K562 (cell line): ENCODE data around the gene RNF227. TPM values are rescaled to one million over a fixed set of nuclear protein-coding genes. Genes with fewer than 3 reads are reported as not detected.

Source experiments
- CREM ChIP-seq: IDR thresholded peaks from 2 replicates; pipeline ENCODE4 v1.6.1; 2014; ENCODE audit warnings: antibody characterized with exemption, low read depth
- ILF3 ChIP-seq: fragments of 450-650 bp; IDR thresholded peaks from 2 replicates; pipeline ENCODE4 v1.6.1; 2018; ENCODE audit warnings: antibody characterized with exemption, mild to moderate bottlenecking, moderate library complexity, borderline replicate concordance
- ILK ChIP-seq: fragments of 450-650 bp; IDR thresholded peaks from 2 replicates; pipeline ENCODE4 v1.6.1; 2016; ENCODE audit warnings: missing genetic modification characterization, low read depth, mild to moderate bottlenecking, missing compliant biosample characterization, moderate library complexity, borderline replicate concordance
- LEF1 ChIP-seq: fragments of 450-650 bp; IDR thresholded peaks from 2 replicates; pipeline ENCODE4 v1.6.1; 2016; ENCODE audit warnings: mild to moderate bottlenecking
- MAZ ChIP-seq, 2 experiments: fragments of 450-650 bp in 1 of 2; sonication (generic) in 1 of 2; formaldehyde crosslinking; IDR thresholded peaks in 1 of 2; conservative IDR thresholded peaks in 1 of 2; 2 replicates each; pipeline versions ENCODE4 v1.4.0 to v1.5.0; 2020; ENCODE audit warnings: mild to moderate bottlenecking in 1 of 2, missing genetic modification reagents in 1 of 2
- PML ChIP-seq: IDR thresholded peaks from 2 replicates; pipeline ENCODE4 v1.6.1; 2012; ENCODE audit warnings: low read length, inconsistent platforms
- RBM25 ChIP-seq: fragments of 200-400 bp; formaldehyde crosslinking; IDR thresholded peaks from 2 replicates; pipeline ENCODE4 v1.6.1; 2018; ENCODE audit warnings: low read length, low read depth, moderate library complexity; ENCODE audit not compliant: severe bottlenecking
- RBM39 ChIP-seq: fragments of 200-400 bp; formaldehyde crosslinking; optimal IDR thresholded peaks from 2 replicates; pipeline ENCODE3; 2018; ENCODE audit warnings: low read depth, low read length
- SMAD1 ChIP-seq: fragments of 150-350 bp; IDR thresholded peaks from 2 replicates; pipeline ENCODE4 v1.6.1; 2014; ENCODE audit warnings: low read length, low read depth; ENCODE audit not compliant: partially characterized antibody
- TBL1XR1 ChIP-seq, 2 experiments: IDR thresholded peaks; 2 replicates each; pipeline ENCODE4 v1.6.1; 2012; ENCODE audit warnings: improper control_type of control experiment in 2 of 2, low read length in 2 of 2, mild to moderate bottlenecking in 1 of 2
- TRIM24 ChIP-seq, 2 experiments: fragments of 450-650 bp; IDR thresholded peaks; 2 replicates each; pipeline ENCODE4 v1.6.1; 2016
- ZBTB11 ChIP-seq, 3 experiments: fragments of 200-800 bp in 1 of 3; fragments of 250-450 bp in 1 of 3; fragments of 450-650 bp in 1 of 3; sonication (Bioruptor Pico) in 1 of 3; sonication (Bioruptor generic) in 1 of 3; formaldehyde crosslinking in 1 of 3; IDR thresholded peaks; 2 replicates each; pipeline versions ENCODE4 v1.6.1 to v1.8.0; 2016 to 2022; ENCODE audit warnings: mild to moderate bottlenecking in 2 of 3, missing genetic modification characterization in 2 of 3, missing compliant biosample characterization in 1 of 3, moderate library complexity in 1 of 3
- ZBTB43 ChIP-seq: sonication (generic); formaldehyde crosslinking; IDR thresholded peaks from 2 replicates; pipeline ENCODE4 v1.8.0; 2023; ENCODE audit warnings: mild to moderate bottlenecking, missing genetic modification reagents
- ZNF239 ChIP-seq: fragments of 250-450 bp; sonication (Bioruptor Pico); IDR thresholded peaks from 2 replicates; pipeline ENCODE4 v1.4.0; 2020; ENCODE audit warnings: mild to moderate bottlenecking
- ZNF395 ChIP-seq: fragments of 200-800 bp; sonication (Bioruptor generic); IDR thresholded peaks from 2 replicates; pipeline ENCODE4 v1.6.1; 2017; ENCODE audit warnings: missing genetic modification characterization, missing compliant biosample characterization
- ZNF518B ChIP-seq: fragments of 250-450 bp; sonication (Bioruptor Pico); IDR thresholded peaks from 2 replicates; pipeline ENCODE4 v1.5.0; 2021; ENCODE audit warnings: mild to moderate bottlenecking, moderate library complexity
- polyA plus RNA-seq, 8 experiments: library from polyadenylated mRNA; depleted of rRNA in 4 of 8; stranded (reverse) in 5 of 8; unstranded in 3 of 8; fragments of >200 nt; fragmentation: Nextera tagmentation in 2 of 8; fragmentation: Illumina TruSeq in 1 of 8; extraction: Ambion mirVana in 2 of 8; extraction: Trizol in 1 of 8; gene quantifications; 2 replicates each; pipeline versions ENCODE4 v1.2.1 to v1.2.3, GENCODE V29; 2011 to 2014; ENCODE audit warnings: inconsistent platforms in 1 of 8, missing spikeins in 1 of 8
- total RNA-seq, 7 experiments: library from RNA; depleted of rRNA in 6 of 7; stranded (reverse); fragments of >200 nt in 6 of 7; fragmentation: Illumina TruSeq in 2 of 7; extraction: Trizol in 2 of 7; gene quantifications; 2 replicates each; pipeline versions ENCODE4 v1.2.1 to v1.2.3, GENCODE V29; 2011 to 2021; ENCODE audit warnings: low replicate concordance in 1 of 7

Gene RNF227
- total and polyA plus RNA-seq, 9 of the 15 experiments (the other 6 are each of a cell fraction or from before 2014, with no cell fraction given), result 1.1 to 6.7 (median 2.3) TPM

GRCh38 chr17:7931709-7932482, 15.8 kb upstream of the RNF227 start, which contains the start of the genes CNTROB and TRAPPC1 (continued):
- TF ChIP-seq ZBTB43 (CRISPR knock-in tag) (no peak), ILK (tag) (no peak), LEF1 (no peak), CREM (peak; percentile 95), ZNF239 (CRISPR knock-in tag) (no peak), TRIM24 (IDR thresholded peaks at IDR 0.05) (no peak), PML (peak; percentile 34; the same call in 1 of the 2 replicates), RBM25 (no peak), ZNF518B (CRISPR knock-in tag) (no peak), MAZ (CRISPR knock-in tag; conservative IDR thresholded peaks at IDR 0.05 in 1 of 2, IDR thresholded peaks at IDR 0.05 in 1 of 2) (peak; percentile 36 to 69; a peak in 3 of 4 replicates), RBM39 (no peak), ILF3 (no peak), SMAD1 (peak; percentile 38), TBL1XR1 (IDR thresholded peaks at IDR 0.05; ENCODE audit: low read length in 2 of 2) (no peak), ZNF395 (CRISPR knock-in tag) (no peak), ZBTB11 (CRISPR knock-in tag; IDR thresholded peaks at IDR 0.05) (peak in 2 of 3 experiments; percentile 58 to 83; a peak in 4 of 6 replicates)
